HUES48 (cell line): ENCODE data around the gene LRCOL1.

Experiments used
- H3K27ac ChIP-seq: one replicate; pipeline ENCODE4 v1.7.0; 2013; ENCODE audit warnings: low read depth, low read length, inconsistent platforms
- H3K27me3 ChIP-seq: 2 replicates; pipeline ENCODE4 v1.6.1; 2013; ENCODE audit warnings: mild to moderate bottlenecking, low read length; ENCODE audit not compliant: control insufficient read depth, insufficient read depth
- H3K36me3 ChIP-seq: 2 replicates; pipeline ENCODE4 v1.6.1; 2013; ENCODE audit warnings: low read length; ENCODE audit not compliant: control insufficient read depth, insufficient read depth
- H3K4me1 ChIP-seq: 2 replicates; pipeline ENCODE4 v1.6.1; 2013; ENCODE audit warnings: mild to moderate bottlenecking, low read length; ENCODE audit not compliant: control insufficient read depth, insufficient read depth
- H3K4me3 ChIP-seq: 2 replicates; pipeline ENCODE4 v1.5.1; 2013; ENCODE audit warnings: mild to moderate bottlenecking, low read depth, low read length
- H3K9ac ChIP-seq: 2 replicates; pipeline ENCODE4 v1.6.1; 2013; ENCODE audit warnings: mild to moderate bottlenecking, low read depth, low read length, moderate library complexity
- H3K9me3 ChIP-seq: 2 replicates; pipeline ENCODE4 v1.6.1; 2013; ENCODE audit warnings: low read length; ENCODE audit not compliant: control insufficient read depth, insufficient read depth

LRCOL1 gene

DNA sequence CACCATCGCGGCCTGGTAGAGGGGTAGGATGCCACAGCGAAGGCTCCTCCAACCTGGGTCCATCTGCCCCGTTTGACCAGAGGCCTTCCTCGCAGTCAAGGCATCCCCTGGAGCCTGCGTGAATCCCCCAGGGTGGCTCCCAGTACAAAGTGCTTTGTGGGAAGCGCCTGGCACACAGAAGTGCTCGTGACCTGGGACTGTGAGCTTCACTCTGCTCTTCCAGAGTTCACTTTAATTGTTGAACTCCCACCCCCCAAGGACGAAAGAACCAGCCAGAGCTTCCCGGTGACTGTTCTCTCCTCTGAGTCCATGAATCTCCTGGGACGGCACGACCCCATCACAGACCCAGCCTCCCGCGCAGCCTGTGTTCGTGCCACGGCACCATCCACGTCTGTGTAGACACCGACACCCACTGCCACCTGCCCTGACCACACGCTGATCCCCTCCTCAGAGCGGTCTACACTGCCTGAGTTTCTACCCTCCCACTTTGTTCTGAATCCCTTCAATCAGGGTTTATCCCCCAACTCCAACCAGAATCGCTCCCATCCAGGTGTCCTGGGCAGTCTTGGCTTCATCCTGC, 24.1 kb upstream of the LRCOL1 start:
- Histone ChIP-seq H3K27ac (no peak overlapping the region), H3K4me3 (no peak overlapping the region), H3K27me3 (no peaks in the 10 kb centered on the region), H3K9ac (no peak overlapping the region), H3K4me1 (no peaks in the 10 kb centered on the region), H3K36me3 (peaks cover 97% of the 10 kb centered on the region), H3K9me3 (no peaks in the 10 kb centered on the region)

DNA sequence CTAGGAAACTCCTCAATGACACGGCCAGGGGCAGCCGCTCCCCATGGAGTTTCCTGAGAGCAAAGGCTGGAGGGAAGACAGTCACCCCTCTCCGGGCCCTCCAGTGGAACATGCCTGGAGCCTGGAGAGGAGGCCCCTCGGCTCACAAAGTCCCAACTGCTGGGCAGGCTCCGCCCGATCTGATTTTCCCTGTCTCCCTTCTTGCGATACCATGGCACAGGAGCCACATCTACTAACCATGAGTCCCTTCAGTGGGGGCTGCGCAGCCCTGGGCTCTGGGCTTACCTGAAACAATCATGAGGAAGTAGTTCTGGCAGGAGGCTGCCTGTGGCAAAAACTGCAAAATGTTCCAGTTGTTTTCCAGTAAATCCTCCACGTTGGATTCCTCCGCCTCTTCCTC, 23.5 kb upstream of the LRCOL1 start:
- Histone ChIP-seq H3K27ac (no peak overlapping the region), H3K36me3 (peaks cover 100% of the 10 kb centered on the region), H3K4me1 (no peaks in the 10 kb centered on the region), H3K4me3 (no peak overlapping the region), H3K9me3 (no peaks in the 10 kb centered on the region), H3K27me3 (no peaks in the 10 kb centered on the region), H3K9ac (no peak overlapping the region)

DNA sequence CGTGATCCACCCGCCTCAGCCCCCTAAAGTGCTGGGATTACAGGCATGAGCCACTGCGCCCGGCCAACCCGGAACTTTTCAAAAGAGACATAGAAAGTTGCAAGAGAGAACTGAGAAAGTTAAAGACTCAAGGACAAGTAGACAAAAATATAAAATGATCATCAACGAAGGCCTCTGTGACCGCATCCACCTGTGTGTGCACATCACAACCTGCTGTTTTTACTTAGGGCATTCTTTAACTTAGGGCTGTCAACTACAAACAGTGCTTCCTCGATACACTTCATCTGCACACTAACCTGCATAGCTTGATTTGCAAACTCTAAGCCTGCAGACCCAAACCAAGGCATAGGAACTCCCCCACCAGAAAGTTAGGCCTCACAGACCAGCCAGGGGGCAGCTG, 23.0 kb upstream of the LRCOL1 start:
- H3K9me3 ChIP-seq = no peaks in the 10 kb centered on the region
- H3K9ac ChIP-seq = no peak overlapping the region
- H3K27ac ChIP-seq = no peak overlapping the region
- peaks cover 100% of the 10 kb centered on the region for H3K36me3 ChIP-seq
- H3K4me3 ChIP-seq = no peak overlapping the region
- no peaks in the 10 kb centered on the region for H3K27me3 ChIP-seq
- H3K4me1 ChIP-seq = no peaks in the 10 kb centered on the region

DNA sequence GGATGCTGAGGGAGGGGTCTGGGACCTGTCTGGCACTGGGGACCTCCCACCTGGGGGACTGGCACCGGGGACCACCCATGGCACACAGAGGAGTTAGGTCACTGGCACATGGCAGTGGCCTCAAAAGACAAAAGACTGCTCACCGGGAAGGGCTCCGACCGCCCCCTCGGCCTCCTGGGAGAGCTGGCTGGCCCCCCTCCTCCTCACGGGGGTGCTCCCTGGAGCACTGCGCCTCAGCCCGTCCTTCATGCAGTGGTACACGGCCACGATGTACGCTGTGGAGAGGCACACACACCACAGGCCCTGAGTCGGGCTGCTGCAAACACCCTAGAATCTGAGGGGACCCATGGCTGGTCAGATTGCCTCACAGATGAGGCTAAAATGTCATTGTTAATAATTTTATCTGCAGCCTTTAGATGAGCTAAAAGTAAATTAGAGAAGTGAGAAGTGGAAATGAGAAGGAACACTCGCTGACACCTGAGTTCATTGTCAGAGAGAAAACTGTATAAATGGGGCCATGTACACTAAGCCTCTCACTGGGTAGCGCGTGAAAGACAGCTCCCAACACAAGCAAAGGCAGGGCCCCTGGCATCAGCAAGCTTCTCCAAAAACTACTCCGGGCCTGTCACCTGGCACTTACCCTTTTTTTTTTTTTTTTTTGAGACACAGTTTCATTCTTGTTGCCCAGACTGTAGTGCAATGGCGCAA, 22.3 kb upstream of the LRCOL1 start:
- Histone ChIP-seq H3K36me3 (peaks cover 94% of the 10 kb centered on the region), H3K27ac (no peak overlapping the region), H3K4me1 (no peaks in the 10 kb centered on the region), H3K4me3 (no peak overlapping the region), H3K9ac (no peak overlapping the region), H3K27me3 (no peaks in the 10 kb centered on the region), H3K9me3 (no peaks in the 10 kb centered on the region)

DNA sequence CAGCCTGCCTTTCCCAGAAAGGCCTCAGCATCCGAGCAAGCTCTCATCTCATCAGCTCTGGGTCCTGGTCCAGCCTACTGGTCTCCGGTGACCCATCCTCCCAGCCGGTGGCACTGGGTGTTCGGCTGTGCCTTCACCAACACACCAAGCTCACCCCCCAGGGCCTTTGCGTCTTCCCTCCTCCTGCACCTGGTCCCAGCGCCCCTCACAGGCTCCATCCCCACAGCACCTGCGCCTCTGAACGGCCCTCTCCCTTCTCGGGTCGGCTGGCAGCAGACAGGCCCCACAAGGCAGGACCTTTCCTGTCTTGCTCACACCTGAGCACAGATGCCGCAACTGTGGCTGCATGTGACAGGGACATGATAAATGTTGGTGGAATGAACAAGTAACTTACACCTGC, 21.3 kb upstream of the LRCOL1 start:
- H3K27ac ChIP-seq = no peak overlapping the region
- H3K4me3 ChIP-seq = no peak overlapping the region
- no peak overlapping the region for H3K9ac ChIP-seq
- no peaks in the 10 kb centered on the region for H3K9me3 ChIP-seq
- peaks cover 92% of the 10 kb centered on the region for H3K36me3 ChIP-seq
- no peaks in the 10 kb centered on the region for H3K4me1 ChIP-seq
- no peaks in the 10 kb centered on the region for H3K27me3 ChIP-seq

DNA sequence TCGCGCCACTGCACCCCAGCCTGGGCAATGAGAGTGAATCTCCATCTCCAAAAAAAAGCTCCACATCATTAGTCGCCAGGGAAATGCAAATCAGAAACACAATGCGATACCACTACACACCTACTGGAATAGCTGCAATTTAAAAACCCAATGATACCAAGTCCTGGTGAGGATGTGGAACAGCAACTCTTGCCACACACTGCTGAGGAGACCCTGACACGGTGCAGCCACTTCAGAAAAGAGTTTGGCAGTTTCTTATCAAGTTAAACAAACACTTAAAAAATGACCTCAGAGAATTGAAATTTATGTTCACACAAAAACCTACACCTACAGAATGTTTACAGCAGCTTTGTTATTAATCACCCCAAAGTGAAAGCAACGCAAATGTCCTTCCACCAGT, 20.3 kb upstream of the LRCOL1 start:
- Histone ChIP-seq H3K27me3 (no peaks in the 10 kb centered on the region), H3K9ac (no peak overlapping the region), H3K9me3 (no peaks in the 10 kb centered on the region), H3K27ac (no peak overlapping the region), H3K4me1 (no peaks in the 10 kb centered on the region), H3K36me3 (peaks cover 92% of the 10 kb centered on the region), H3K4me3 (no peak overlapping the region)

DNA sequence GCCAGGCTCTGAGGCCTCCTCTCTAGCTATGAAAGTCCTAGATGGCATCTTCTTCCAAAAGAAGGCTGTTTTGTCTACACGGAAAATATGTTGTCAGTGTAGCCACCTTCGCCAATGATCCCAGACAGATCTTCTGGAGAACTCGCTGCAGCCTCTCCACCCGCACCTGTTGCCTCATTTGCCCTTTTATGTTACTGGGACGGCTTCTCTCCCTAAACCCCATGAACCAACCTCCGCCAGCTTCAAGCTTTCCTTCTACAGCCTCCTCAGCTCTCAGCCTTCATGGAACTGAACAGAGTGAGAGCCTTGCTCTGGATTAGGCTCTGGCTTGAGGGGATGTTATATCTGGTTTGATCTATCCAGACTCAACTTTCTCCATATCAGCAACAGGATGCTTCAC, 18.9 kb upstream of the LRCOL1 start:
- no peaks in the 10 kb centered on the region for H3K4me1 ChIP-seq
- no peak overlapping the region for H3K4me3 ChIP-seq
- peaks cover 92% of the 10 kb centered on the region for H3K36me3 ChIP-seq
- H3K27me3 ChIP-seq = no peaks in the 10 kb centered on the region
- no peak overlapping the region for H3K9ac ChIP-seq
- H3K27ac ChIP-seq = no peak overlapping the region
- no peaks in the 10 kb centered on the region for H3K9me3 ChIP-seq

DNA sequence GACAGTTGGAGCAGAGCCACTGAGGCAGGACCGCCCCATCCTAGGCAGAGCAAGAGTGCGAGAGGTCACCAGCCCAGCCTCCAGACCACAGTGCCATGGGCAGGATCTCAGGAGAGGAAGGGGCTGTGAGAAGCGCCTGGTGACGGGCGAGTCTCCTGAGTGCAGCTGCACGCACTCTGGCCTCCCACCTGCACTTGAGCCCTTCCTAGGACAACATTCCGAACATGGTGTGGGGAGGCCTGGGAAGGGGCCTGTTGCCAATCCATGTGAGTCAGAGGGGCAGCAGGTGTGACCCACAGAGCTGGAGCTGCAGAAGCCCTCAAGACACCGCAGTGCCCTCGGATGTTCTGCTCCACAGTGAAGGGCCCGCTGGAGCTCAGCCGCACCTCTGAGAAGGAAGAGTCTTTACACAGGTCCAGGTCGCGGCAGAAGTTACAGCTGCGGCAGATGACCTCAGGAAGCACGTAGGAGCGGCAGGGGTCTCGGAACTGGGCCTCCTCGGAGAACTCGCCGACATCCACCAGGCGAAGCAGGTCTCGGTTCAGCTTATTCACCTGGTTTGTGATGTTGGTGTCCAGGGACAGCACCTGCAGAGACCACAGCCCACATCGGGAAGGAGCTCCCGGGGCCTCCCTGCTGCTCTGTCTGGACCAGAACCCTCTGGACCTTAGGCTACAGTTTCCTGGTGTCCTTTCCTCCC, 15.5 kb upstream of the LRCOL1 start:
- no peaks in the 10 kb centered on the region for H3K4me1 ChIP-seq
- H3K9me3 ChIP-seq = no peaks in the 10 kb centered on the region
- no peak overlapping the region for H3K9ac ChIP-seq
- H3K36me3 ChIP-seq = peaks cover 66% of the 10 kb centered on the region
- no peaks in the 10 kb centered on the region for H3K27me3 ChIP-seq
- H3K4me3 ChIP-seq = no peak overlapping the region
- H3K27ac ChIP-seq = no peak overlapping the region

- no peak overlapping the region for H3K9ac ChIP-seq
- H3K36me3 ChIP-seq = peaks cover 58% of the 10 kb centered on the region
- no peak overlapping the region for H3K4me3 ChIP-seq
- no peaks in the 10 kb centered on the region for H3K9me3 ChIP-seq
- H3K27me3 ChIP-seq = peaks cover 4% of the 10 kb centered on the region; the same call in 1 of the 2 replicates
- H3K4me1 ChIP-seq = no peaks in the 10 kb centered on the region
- no peak overlapping the region for H3K27ac ChIP-seq
Measured at GRCh38 chr12:132624910-132625630, 14.7 kb upstream of the LRCOL1 start.

DNA sequence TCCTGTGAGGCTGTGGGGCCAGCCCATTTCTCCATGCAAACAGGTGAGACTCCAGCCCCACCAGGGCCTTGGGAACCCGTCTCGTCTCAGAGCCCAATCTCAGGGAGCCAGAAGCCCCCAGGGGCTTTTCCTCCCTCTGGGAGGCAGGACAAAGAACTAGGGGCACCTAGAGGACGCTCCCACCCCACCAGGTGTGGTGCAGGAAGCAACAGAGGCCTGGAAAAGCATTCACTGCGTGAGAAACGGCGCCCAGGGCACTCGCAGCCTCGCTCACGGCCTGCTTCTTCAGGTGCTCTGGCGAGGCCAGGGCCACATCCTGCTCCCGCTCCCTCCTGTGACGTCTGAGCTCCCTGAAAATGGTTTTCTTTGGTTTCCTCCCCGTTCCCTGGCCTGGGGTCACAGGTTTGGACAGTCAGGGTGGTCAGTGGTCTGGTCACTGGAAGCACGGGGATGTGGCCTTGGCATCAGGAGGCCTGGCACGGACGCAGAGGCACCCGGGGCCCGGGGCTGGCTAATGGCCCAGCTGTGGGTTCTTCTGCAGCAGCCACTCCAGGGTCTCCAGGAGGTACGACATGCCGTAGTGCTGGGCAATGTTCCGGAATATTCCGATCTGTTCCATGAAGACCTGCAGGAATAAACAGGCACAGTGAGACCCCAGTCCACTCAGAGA, 13.9 kb upstream of the LRCOL1 start:
- Histone ChIP-seq H3K27me3 (peaks cover 8% of the 10 kb centered on the region; the same call in 1 of the 2 replicates), H3K9me3 (no peaks in the 10 kb centered on the region), H3K9ac (no peak overlapping the region), H3K4me3 (no peak overlapping the region), H3K36me3 (peaks cover 51% of the 10 kb centered on the region), H3K27ac (no peak overlapping the region), H3K4me1 (no peaks in the 10 kb centered on the region)
